ENCODE measurements around the gene FAM118A.

FAM118A gene

GRCh38 chr22:45335021-45335818 lies 25.5 kb downstream of the FAM118A start:
- H3K4me2 ChIP-seq (ENCODE audit: insufficient read depth, low read length) = no peak overlapping the region
- H2AFZ ChIP-seq (ENCODE audit: low read depth, low read length) = no peak overlapping the region
- no peak for DNase-seq
- H3K9me3 ChIP-seq (ENCODE audit: insufficient read depth, low read length, severe bottlenecking) = no peaks in the 10 kb centered on the region
- H3K9ac ChIP-seq (ENCODE audit: low read depth, low read length) = no peak overlapping the region
- peaks cover 76% of the 10 kb centered on the region for H3K36me3 ChIP-seq (ENCODE audit: insufficient read depth, low read length)
- TF ChIP-seq EZH2 (IDR thresholded peaks at IDR 0.05; ENCODE audit: borderline replicate concordance, low read depth, low read length, severe bottlenecking) = no peak
- TF ChIP-seq CTCF (IDR thresholded peaks at IDR 0.05; ENCODE audit: borderline replicate concordance, extremely low read depth, low read length, poor library complexity, severe bottlenecking) = no peak
- no peak overlapping the region for H3K27ac ChIP-seq (ENCODE audit: low read length)
- H3K4me3 ChIP-seq (ENCODE audit: low read depth in 1 of 2, low read length in 2 of 2) = no peak overlapping the region
- ATAC-seq (ENCODE audit: insufficient read depth, low read depth) = no peak
- no peaks in the 10 kb centered on the region for H3K27me3 ChIP-seq (ENCODE audit: insufficient read depth, low read length, poor library complexity)
- H3K79me2 ChIP-seq (ENCODE audit: insufficient read depth, low read length) = no peaks in the 10 kb centered on the region
- no peaks in the 10 kb centered on the region for H4K20me1 ChIP-seq (ENCODE audit: insufficient read depth, low read length)
- H3K4me1 ChIP-seq (ENCODE audit: insufficient read depth, low read length) = no peaks in the 10 kb centered on the region

- peaks cover 73% of the 10 kb centered on the region for H3K36me3 ChIP-seq (ENCODE audit: insufficient read depth, low read length)
- no peaks in the 10 kb centered on the region for H3K27me3 ChIP-seq (ENCODE audit: insufficient read depth, low read length, poor library complexity)
These were observed 26.3 kb downstream of the FAM118A start for GRCh38 chr22:45335854-45336522.

GRCh38 chr22:45336971-45337431 lies 27.3 kb downstream of the FAM118A start:
- Histone ChIP-seq H3K4me1 (ENCODE audit: insufficient read depth, low read length) (no peaks in the 10 kb centered on the region), H2AFZ (ENCODE audit: low read depth, low read length) (no peak overlapping the region), H3K4me2 (ENCODE audit: insufficient read depth, low read length) (no peak overlapping the region), H3K79me2 (ENCODE audit: insufficient read depth, low read length) (no peaks in the 10 kb centered on the region), H3K27me3 (ENCODE audit: insufficient read depth, low read length, poor library complexity) (no peaks in the 10 kb centered on the region), H3K9me3 (ENCODE audit: insufficient read depth, low read length, severe bottlenecking) (no peaks in the 10 kb centered on the region), H3K27ac (ENCODE audit: low read length) (no peak overlapping the region), H3K9ac (ENCODE audit: low read depth, low read length) (no peak overlapping the region), H4K20me1 (ENCODE audit: insufficient read depth, low read length) (no peaks in the 10 kb centered on the region), H3K36me3 (ENCODE audit: insufficient read depth, low read length) (peaks cover 72% of the 10 kb centered on the region), H3K4me3 (ENCODE audit: low read depth in 1 of 2, low read length in 2 of 2) (no peak overlapping the region)
- ATAC-seq (ENCODE audit: insufficient read depth, low read depth) (no peak), DNase-seq (no peak)
- TF ChIP-seq EZH2 (IDR thresholded peaks at IDR 0.05; ENCODE audit: borderline replicate concordance, low read depth, low read length, severe bottlenecking) (no peak), CTCF (IDR thresholded peaks at IDR 0.05; ENCODE audit: borderline replicate concordance, extremely low read depth, low read length, poor library complexity, severe bottlenecking) (no peak)

More at GRCh38 chr22:45335854-45336522, 26.3 kb downstream of the FAM118A start:
- Histone ChIP-seq H3K4me1 (ENCODE audit: insufficient read depth, low read length) (no peaks in the 10 kb centered on the region), H3K79me2 (ENCODE audit: insufficient read depth, low read length) (no peaks in the 10 kb centered on the region), H3K9me3 (ENCODE audit: insufficient read depth, low read length, severe bottlenecking) (no peaks in the 10 kb centered on the region), H2AFZ (ENCODE audit: low read depth, low read length) (no peak overlapping the region), H3K4me2 (ENCODE audit: insufficient read depth, low read length) (no peak overlapping the region), H3K9ac (ENCODE audit: low read depth, low read length) (no peak overlapping the region), H3K27ac (ENCODE audit: low read length) (no peak overlapping the region), H4K20me1 (ENCODE audit: insufficient read depth, low read length) (no peaks in the 10 kb centered on the region), H3K4me3 (ENCODE audit: low read depth in 1 of 2, low read length in 2 of 2) (no peak overlapping the region)
- DNase-seq (no peak), ATAC-seq (ENCODE audit: insufficient read depth, low read depth) (no peak)
- TF ChIP-seq CTCF (IDR thresholded peaks at IDR 0.05; ENCODE audit: borderline replicate concordance, extremely low read depth, low read length, poor library complexity, severe bottlenecking) = no peak
- no peak for TF ChIP-seq EZH2 (IDR thresholded peaks at IDR 0.05; ENCODE audit: borderline replicate concordance, low read depth, low read length, severe bottlenecking)

Data from DND-41 (cell line).